ENCODE data around the gene PLP2.

DNA sequence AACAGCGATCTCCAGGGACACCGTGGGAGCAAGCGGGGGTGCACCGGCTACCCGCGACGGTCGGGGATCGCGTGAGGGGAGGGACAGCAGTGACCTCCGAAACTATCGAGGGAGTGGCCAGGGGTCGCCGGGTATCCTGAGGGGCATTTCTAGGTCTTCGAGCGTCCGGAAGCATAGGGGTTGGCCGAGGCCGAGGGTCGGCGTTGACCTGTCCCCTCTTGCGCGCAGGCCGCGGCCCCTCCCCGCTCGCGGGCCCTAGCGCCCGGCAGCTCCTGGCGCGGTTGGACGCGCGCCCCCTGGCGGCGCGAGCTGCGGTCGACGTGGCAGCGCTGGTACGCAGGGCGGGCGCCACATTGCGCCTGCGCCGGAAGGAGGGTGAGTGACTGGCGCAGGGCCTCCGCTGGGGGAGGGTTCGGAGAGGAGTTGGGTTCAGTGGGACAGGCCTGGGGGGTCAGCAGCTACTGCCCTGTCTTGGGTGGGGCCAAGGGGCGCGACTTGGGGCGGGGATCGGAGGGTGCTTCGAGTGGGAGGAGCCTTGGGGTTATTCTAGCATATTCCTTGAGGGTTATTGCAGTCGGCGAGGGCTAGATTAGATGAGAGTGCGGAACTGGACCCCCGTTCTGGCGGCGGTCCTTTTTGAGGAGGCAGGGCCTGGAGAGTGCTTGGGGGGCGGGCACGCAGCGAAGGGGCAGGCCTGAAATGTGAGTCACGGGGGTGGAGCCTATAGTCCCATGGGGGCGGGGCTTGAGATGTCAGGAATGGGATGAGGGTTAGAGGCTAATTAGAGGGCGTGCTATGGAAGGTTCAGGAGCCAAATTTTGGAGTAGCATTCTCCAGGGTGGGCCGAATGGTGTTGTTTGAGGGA, 7.9 kb upstream of the PLP2 start:
- TF ChIP-seq, protein P1, sequence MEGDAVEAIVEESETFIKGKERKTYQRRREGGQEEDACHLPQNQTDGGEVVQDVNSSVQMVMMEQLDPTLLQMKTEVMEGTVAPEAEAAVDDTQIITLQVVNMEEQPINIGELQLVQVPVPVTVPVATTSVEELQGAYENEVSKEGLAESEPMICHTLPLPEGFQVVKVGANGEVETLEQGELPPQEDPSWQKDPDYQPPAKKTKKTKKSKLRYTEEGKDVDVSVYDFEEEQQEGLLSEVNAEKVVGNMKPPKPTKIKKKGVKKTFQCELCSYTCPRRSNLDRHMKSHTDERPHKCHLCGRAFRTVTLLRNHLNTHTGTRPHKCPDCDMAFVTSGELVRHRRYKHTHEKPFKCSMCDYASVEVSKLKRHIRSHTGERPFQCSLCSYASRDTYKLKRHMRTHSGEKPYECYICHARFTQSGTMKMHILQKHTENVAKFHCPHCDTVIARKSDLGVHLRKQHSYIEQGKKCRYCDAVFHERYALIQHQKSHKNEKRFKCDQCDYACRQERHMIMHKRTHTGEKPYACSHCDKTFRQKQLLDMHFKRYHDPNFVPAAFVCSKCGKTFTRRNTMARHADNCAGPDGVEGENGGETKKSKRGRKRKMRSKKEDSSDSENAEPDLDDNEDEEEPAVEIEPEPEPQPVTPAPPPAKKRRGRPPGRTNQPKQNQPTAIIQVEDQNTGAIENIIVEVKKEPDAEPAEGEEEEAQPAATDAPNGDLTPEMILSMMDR (conservative IDR thresholded peaks at IDR 0.05; ENCODE audit: low read length) = peak; percentile 72
- no peak for TF ChIP-seq EZH2phosphoT487 (IDR thresholded peaks at IDR 0.05; ENCODE audit: borderline replicate concordance, low read depth, low read length)

Measured in OCI-LY7 (cell line).